Mesothelial cell of epicardium (in vitro differentiated cells): ENCODE data around the gene TPM2. TPM values are rescaled to one million over a fixed set of nuclear protein-coding genes. Genes with fewer than 3 reads are reported as not detected.

Source experiments
- DNase-seq, 2 experiments: peaks; one replicate each; pipeline ENCODE4 v3.0.0; 2021; ENCODE audit warnings: low spot score in 2 of 2; ENCODE audit not compliant: unreplicated experiment in 2 of 2
- H3K27ac Mint-ChIP-seq: 2 replicates; pipeline ENCODE4 v1.8.0; 2021; ENCODE audit warnings: mixed read lengths
- H3K27me3 Mint-ChIP-seq: 2 replicates; pipeline ENCODE4 v1.8.0; 2021; ENCODE audit warnings: low read depth, mixed read lengths
- H3K36me3 Mint-ChIP-seq: 2 replicates; pipeline ENCODE4 v1.8.0; 2021; ENCODE audit warnings: mixed read lengths
- H3K4me1 Mint-ChIP-seq: 2 replicates; pipeline ENCODE4 v1.8.0; 2021; ENCODE audit warnings: mixed read lengths
- H3K4me3 Mint-ChIP-seq: 2 replicates; pipeline ENCODE4 v1.8.0; 2021; ENCODE audit warnings: mild to moderate bottlenecking, moderate library complexity, mixed read lengths
- H3K9me3 Mint-ChIP-seq: 2 replicates; pipeline ENCODE4 v1.8.0; 2021; ENCODE audit warnings: mixed read lengths
- total RNA-seq: library from RNA; stranded (reverse); gene quantifications from 3 replicates; pipeline ENCODE4 v1.2.1, GENCODE V29; 2021
- TF ChIP-seq, protein P1 (sequence below): fragments of 200-600 bp; sonication (generic); IDR thresholded peaks from one replicate; pipeline ENCODE4 v1.5.0; 2021; ENCODE audit warnings: antibody characterized with exemption; ENCODE audit not compliant: unreplicated experiment

Gene TPM2
- total RNA-seq, 1 donor from 2014 or later, result 291 TPM

- TF ChIP-seq, protein P1, sequence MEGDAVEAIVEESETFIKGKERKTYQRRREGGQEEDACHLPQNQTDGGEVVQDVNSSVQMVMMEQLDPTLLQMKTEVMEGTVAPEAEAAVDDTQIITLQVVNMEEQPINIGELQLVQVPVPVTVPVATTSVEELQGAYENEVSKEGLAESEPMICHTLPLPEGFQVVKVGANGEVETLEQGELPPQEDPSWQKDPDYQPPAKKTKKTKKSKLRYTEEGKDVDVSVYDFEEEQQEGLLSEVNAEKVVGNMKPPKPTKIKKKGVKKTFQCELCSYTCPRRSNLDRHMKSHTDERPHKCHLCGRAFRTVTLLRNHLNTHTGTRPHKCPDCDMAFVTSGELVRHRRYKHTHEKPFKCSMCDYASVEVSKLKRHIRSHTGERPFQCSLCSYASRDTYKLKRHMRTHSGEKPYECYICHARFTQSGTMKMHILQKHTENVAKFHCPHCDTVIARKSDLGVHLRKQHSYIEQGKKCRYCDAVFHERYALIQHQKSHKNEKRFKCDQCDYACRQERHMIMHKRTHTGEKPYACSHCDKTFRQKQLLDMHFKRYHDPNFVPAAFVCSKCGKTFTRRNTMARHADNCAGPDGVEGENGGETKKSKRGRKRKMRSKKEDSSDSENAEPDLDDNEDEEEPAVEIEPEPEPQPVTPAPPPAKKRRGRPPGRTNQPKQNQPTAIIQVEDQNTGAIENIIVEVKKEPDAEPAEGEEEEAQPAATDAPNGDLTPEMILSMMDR, result no peak
- Mint-ChIP-seq H3K4me3 (no peak overlapping the region), H3K27me3 (no peaks in the 10 kb centered on the region), H3K36me3 (peaks cover 34% of the 10 kb centered on the region), H3K9me3 (no peaks in the 10 kb centered on the region), H3K4me1 (no peaks in the 10 kb centered on the region), H3K27ac (no peak overlapping the region)
- DNase-seq, result no peak
Observed at GRCh38 chr9:35700031-35700430, 10.3 kb upstream of the TPM2 start.

GRCh38 chr9:35698231-35698630 lies 8.5 kb upstream of the TPM2 start:
- no peak for DNase-seq
- TF ChIP-seq, protein P1, result no peak
- Mint-ChIP-seq H3K36me3 (peaks cover 21% of the 10 kb centered on the region), H3K4me3 (no peak overlapping the region), H3K4me1 (no peaks in the 10 kb centered on the region), H3K9me3 (no peaks in the 10 kb centered on the region), H3K27ac (no peak overlapping the region), H3K27me3 (no peaks in the 10 kb centered on the region)

DNA sequence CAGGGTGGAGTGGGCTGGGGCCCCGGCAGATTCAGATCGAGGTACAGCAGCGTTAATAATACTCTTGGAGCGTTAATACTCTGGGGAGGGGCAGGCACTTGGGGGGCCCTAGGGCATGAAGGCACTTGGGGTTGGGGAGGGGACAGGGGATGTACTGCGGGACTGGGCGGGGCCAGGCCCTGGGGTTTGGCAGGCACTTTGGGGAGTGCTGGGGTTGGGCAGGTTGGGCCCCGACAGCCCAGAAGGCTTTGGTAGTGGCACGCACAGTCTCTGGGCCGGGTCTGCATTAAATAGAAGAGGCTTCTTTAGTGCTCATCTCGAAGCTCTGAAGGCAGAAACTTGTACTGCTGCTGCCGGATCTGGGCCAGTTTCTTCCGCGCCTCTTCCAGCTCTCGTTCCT lies 7.8 kb upstream of the TPM2 start:
- H3K27ac Mint-ChIP-seq, result peak overlapping the region; percentile 48
- no peak for DNase-seq
- H3K36me3 Mint-ChIP-seq, result peaks cover 15% of the 10 kb centered on the region
- H3K4me3 Mint-ChIP-seq, result no peak overlapping the region
- TF ChIP-seq, protein P1, result no peak
- no peaks in the 10 kb centered on the region for H3K27me3 Mint-ChIP-seq
- H3K9me3 Mint-ChIP-seq, result no peaks in the 10 kb centered on the region
- no peaks in the 10 kb centered on the region for H3K4me1 Mint-ChIP-seq

DNA sequence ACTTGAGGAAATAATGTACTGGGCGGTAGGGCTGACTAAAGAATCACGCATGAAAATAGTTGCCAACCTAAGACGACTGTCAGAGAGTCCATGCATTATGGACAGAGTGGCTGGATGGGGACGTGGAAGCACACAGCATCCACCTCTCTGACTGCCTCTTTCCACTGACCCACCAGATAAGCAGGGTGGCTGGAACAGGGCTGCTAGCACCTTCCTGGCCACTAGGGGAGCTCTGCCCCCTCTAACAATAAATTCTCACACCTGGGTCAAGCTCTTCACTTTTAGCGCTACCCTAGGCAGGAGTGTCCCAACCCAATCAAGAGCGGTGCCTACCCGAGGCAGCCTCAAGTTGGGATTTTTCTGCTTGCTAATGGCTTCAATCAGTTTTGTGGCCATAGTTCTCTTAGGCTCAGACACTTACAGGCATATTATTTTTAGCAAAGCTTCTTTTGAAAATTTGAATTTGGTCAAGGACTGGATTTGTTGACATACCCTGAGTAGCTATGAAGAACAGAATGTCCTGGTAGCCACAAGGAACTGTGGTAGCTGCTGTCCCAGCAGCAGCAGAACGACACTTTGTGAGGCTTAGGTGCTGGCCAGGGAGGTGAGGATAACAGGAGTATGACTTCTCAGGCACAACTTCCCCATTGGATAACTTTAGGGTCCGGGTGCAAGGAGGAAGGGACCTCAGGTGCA lies 6.9 kb upstream of the TPM2 start:
- TF ChIP-seq, protein P1, result peak; percentile 75
- Mint-ChIP-seq H3K27ac (peak overlapping the region; percentile 30), H3K4me1 (peaks cover 4% of the 10 kb centered on the region), H3K36me3 (peaks cover 15% of the 10 kb centered on the region), H3K4me3 (no peak overlapping the region), H3K27me3 (no peaks in the 10 kb centered on the region), H3K9me3 (no peaks in the 10 kb centered on the region)
- DNase-seq, result peak in 1 of 2 experiments; percentile 70

- no peaks in the 10 kb centered on the region for H3K27me3 Mint-ChIP-seq
- H3K9me3 Mint-ChIP-seq, result no peaks in the 10 kb centered on the region
- DNase-seq, result no peak
- TF ChIP-seq, protein P1, result no peak
- no peak overlapping the region for H3K27ac Mint-ChIP-seq
- peaks cover 15% of the 10 kb centered on the region for H3K36me3 Mint-ChIP-seq
- peaks cover 8% of the 10 kb centered on the region for H3K4me1 Mint-ChIP-seq
- H3K4me3 Mint-ChIP-seq, result no peak overlapping the region
Observed at GRCh38 chr9:35695943-35696401, 6.2 kb upstream of the TPM2 start.
